ENCODE measurements around the gene CD8B.

GRCh38 chr2:86826951-86827350 is 34.7 kb downstream of the CD8B start:
- no peak for TF ChIP-seq REST (IDR thresholded peaks at IDR 0.05; ENCODE audit: borderline replicate concordance)
- TF ChIP-seq RAD21 (conservative IDR thresholded peaks at IDR 0.05), result no peak
- TF ChIP-seq CTCF (IDR thresholded peaks at IDR 0.05; ENCODE audit: poor library complexity, severe bottlenecking), result no peak
- no peak for TF ChIP-seq POLR2AphosphoS5 (IDR thresholded peaks at IDR 0.05)
- no peak for TF ChIP-seq EZH2 (IDR thresholded peaks at IDR 0.05; ENCODE audit: borderline replicate concordance, insufficient read depth, low read length, poor library complexity, severe bottlenecking)
- TF ChIP-seq EP300 (conservative IDR thresholded peaks at IDR 0.05; ENCODE audit: poor library complexity, severe bottlenecking), result no peak
- TF ChIP-seq TAF1 (IDR thresholded peaks at IDR 0.05; ENCODE audit: low read depth), result no peak

Measured in neural cell (in vitro differentiated cells).